ENCODE data around the gene GDF2. TPM values are rescaled to one million over a fixed set of nuclear protein-coding genes. Genes with fewer than 3 reads are reported as not detected.

The GDF2 gene
- total RNA-seq, 1 donor from 2014 or later, result 0.21 TPM

DNA sequence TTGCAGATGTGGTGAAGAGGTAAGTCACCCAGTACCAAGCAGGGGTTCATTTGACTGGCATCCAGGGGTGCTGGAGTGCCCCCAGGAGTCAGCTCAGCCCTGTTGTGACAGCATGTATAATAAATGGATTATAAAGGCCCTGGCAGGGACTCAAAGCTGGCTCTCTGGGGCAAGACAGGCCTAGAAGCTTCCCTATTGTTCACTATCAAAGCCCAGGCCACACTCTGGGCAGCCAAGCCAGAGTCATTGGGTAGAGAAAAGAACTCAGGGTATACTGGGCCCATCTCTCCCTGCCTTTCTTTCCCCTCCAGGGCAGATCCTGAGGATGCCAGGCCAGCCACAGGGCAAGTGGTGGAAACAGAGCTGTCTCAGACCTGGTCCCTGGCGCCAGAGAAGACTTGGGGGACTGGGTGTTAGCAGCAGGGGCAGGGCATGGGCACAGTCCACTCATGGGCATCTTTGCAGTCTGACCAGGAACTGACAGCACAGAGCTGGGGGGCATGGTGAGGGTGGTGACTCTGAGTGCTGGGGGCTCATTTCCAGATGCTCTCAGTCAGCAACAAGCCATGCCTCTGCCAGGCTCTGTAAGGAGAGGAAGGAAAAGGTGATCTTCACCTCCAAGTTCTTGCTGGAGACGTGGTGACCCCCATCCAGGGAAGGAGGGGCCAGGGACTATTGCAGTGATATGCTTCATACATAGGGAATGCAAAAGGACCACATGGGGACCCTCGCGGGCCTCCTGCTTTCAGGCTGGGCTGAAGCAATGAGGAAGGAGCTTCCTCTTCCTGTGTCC is 37.6 kb downstream of the GDF2 start:
- Histone ChIP-seq H3K27me3 (no peaks in the 10 kb centered on the region), H3K36me3 (no peaks in the 10 kb centered on the region), H3K4me3 (no peak overlapping the region), H3K9me3 (no peaks in the 10 kb centered on the region), H3K4me1 (no peaks in the 10 kb centered on the region), H3K27ac (no peak overlapping the region)
- TF ChIP-seq, protein P1, sequence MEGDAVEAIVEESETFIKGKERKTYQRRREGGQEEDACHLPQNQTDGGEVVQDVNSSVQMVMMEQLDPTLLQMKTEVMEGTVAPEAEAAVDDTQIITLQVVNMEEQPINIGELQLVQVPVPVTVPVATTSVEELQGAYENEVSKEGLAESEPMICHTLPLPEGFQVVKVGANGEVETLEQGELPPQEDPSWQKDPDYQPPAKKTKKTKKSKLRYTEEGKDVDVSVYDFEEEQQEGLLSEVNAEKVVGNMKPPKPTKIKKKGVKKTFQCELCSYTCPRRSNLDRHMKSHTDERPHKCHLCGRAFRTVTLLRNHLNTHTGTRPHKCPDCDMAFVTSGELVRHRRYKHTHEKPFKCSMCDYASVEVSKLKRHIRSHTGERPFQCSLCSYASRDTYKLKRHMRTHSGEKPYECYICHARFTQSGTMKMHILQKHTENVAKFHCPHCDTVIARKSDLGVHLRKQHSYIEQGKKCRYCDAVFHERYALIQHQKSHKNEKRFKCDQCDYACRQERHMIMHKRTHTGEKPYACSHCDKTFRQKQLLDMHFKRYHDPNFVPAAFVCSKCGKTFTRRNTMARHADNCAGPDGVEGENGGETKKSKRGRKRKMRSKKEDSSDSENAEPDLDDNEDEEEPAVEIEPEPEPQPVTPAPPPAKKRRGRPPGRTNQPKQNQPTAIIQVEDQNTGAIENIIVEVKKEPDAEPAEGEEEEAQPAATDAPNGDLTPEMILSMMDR (IDR thresholded peaks at IDR 0.05), result no peak
- peak in 1 of 2 donors; percentile 27 for DNase-seq (ENCODE audit: low spot score in 2 of 2)
- intact Hi-C loops (cut with DNase I), result no loop called here

DNA sequence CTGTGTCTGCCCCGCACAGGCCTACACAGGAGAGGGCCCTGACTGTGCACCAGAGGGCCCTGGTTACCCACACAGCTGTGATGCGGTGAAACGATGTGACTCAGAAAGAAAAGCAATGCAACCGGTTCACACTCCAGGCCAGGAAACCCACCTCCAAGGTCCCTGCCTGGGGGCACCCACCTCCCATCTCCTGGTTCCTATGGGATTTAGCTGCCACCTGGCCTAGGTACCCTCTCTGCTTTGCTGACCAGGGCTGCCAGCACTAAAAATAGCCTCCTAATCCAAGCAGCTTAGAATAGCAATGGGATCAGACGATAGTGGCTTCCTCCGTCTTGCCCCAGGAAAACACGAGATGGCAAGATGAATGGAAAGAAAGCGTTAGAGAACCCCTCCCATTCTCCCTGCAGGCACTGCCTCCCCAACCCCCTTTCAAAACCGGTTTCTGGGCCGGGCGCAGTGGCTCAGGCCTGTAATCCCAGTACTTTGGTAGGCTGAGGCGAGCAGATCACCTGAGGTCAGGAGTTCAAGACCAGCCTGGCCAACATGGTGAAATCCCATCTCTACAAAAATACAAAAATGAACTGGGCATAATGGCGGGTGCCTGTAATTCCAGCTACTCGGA is 38.3 kb downstream of the GDF2 start:
- no peaks in the 10 kb centered on the region for H3K4me1 ChIP-seq
- H3K27me3 ChIP-seq, result no peaks in the 10 kb centered on the region
- H3K4me3 ChIP-seq, result no peak overlapping the region
- no peaks in the 10 kb centered on the region for H3K36me3 ChIP-seq
- peak in 1 of 2 donors; percentile 18 for DNase-seq (ENCODE audit: low spot score in 2 of 2)
- no peaks in the 10 kb centered on the region for H3K9me3 ChIP-seq
- TF ChIP-seq, protein P1 (IDR thresholded peaks at IDR 0.05), result no peak
- H3K27ac ChIP-seq, result no peak overlapping the region
- intact Hi-C loops (cut with DNase I), result no loop called here

DNA sequence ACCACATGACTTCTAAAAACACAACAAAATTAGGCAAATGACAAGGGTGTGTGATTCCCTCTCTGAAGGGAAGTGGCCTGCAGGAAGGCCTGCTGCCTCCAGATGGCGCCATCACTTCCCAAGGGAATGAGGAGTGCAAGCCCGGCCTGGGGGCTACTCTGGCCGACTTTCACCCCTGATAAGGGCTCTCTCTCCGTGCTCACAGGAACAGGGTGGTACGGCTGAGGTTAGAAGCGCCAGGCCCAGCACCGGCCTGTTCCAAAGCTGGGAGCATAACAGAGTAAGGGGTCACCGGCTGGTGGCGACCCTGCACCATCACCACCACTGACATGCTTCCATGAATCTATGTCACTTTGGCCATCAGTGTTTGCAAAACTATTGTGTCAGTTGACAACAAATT is 39.0 kb downstream of the GDF2 start:
- no peak overlapping the region for H3K27ac ChIP-seq
- no peak overlapping the region for H3K4me3 ChIP-seq
- TF ChIP-seq, protein P1 (IDR thresholded peaks at IDR 0.05), result peak; percentile 15 to 48 (median 25)
- no peaks in the 10 kb centered on the region for H3K4me1 ChIP-seq
- DNase-seq (ENCODE audit: low spot score in 2 of 2), result peak in 1 of 2 donors; percentile 45
- no peaks in the 10 kb centered on the region for H3K9me3 ChIP-seq
- intact Hi-C loops (cut with DNase I), result no loop called here
- no peaks in the 10 kb centered on the region for H3K36me3 ChIP-seq
- H3K27me3 ChIP-seq, result no peaks in the 10 kb centered on the region

DNA sequence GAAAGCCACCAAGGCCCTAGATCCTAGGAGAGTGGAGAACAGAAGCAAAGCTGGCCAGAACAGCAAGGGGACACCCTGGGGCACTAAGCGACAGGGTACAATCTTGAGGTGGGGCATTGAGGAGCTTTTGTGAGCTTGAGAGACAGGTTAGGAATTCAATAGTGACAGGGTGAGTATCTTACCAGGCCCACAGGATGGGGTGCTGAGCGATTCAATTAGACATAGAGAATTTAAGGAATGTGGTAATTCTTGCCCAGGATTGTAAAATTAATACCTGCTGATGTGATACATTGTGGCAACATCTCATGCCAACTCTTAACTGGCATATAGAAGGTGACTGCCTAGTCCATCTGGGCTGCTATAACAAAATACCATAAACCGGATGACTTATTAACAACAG is 39.9 kb downstream of the GDF2 start:
- TF ChIP-seq, protein P1 (IDR thresholded peaks at IDR 0.05), result no peak
- intact Hi-C loops (cut with DNase I), result no loop called here
- DNase-seq (ENCODE audit: low spot score in 2 of 2), result peak in 1 of 2 donors; percentile 15
- no peaks in the 10 kb centered on the region for H3K36me3 ChIP-seq
- H3K9me3 ChIP-seq, result no peaks in the 10 kb centered on the region
- no peaks in the 10 kb centered on the region for H3K27me3 ChIP-seq
- H3K4me3 ChIP-seq, result no peak overlapping the region
- H3K4me1 ChIP-seq, result no peaks in the 10 kb centered on the region
- no peak overlapping the region for H3K27ac ChIP-seq

DNA sequence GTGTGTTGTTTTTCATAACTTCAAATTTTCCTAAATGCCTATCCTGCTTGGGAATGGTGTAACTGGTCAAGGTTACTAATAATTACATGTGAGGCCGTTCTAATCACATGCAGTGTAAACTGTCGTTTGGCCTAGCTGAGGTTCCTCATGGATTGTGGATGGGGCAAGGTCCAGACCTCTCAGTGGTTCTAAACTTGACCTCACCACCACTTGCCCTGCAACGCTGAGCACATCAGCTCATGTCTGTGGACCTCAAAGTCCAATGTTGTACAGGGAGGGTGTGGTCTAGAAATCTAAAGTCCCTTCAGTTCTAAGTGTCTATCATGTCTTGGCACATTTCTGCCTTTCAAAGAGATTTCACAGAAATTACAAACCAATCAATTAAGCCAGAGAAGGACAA is 41.5 kb downstream of the GDF2 start:
- TF ChIP-seq, protein P1 (IDR thresholded peaks at IDR 0.05), result no peak
- no peaks in the 10 kb centered on the region for H3K9me3 ChIP-seq
- no peak for DNase-seq (ENCODE audit: low spot score in 2 of 2)
- no peaks in the 10 kb centered on the region for H3K36me3 ChIP-seq
- no peak overlapping the region for H3K27ac ChIP-seq
- no peak overlapping the region for H3K4me3 ChIP-seq
- intact Hi-C loops (cut with DNase I), result no loop called here
- H3K4me1 ChIP-seq, result no peaks in the 10 kb centered on the region
- H3K27me3 ChIP-seq, result no peaks in the 10 kb centered on the region

Measured in ascending aorta (tissue), 2 donors.